HL-60 (cell line): Measurements from ENCODE around the gene TMTC2.

Experiments used
- CTCF ChIP-seq: IDR thresholded peaks from one replicate; pipeline ENCODE4 v1.5.1; 2011; ENCODE audit warnings: low read length, control low read depth, inconsistent platforms; ENCODE audit not compliant: insufficient read depth
- GABPA ChIP-seq: IDR thresholded peaks from 2 replicates; pipeline ENCODE4 v1.6.1; 2012; ENCODE audit warnings: low read depth

GRCh38 chr12:83015390-83016217 lies 328.9 kb downstream of the TMTC2 start:
- no peak for TF ChIP-seq CTCF
- TF ChIP-seq GABPA: no peak
